Measurements from ENCODE around the gene PITPNC1.

The PITPNC1 gene

DNA sequence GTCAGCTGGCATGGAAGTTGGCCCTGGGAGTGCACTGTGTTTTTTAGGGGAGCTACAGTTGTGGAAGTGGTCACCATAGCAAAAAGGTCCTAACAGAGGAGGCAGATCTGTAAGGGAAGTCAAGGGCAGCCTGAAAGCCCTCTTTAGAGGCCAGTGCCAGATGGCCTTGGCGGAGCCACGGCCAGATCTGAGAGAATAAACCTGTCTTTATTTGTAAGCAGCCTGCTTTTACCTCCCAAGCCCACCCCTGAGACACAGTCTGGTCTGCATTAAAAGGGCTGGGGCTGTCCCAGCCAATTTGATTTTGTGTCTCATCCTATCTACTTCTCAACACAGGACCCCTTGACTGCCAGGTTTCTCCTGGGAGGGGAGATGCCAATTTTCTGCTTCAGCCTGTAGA is 289.6 kb downstream of the PITPNC1 start:
- DNase-seq: no peak
- no peak overlapping the region for H4K8ac ChIP-seq (ENCODE audit: low read depth, low read length)
- no peak overlapping the region for H4K91ac ChIP-seq (ENCODE audit: low read depth, low read length)
- H3K27ac ChIP-seq (ENCODE audit: low read depth, low read length): no peak overlapping the region
- H3K4me1 ChIP-seq (ENCODE audit: control insufficient read depth in 1 of 2, insufficient read depth in 2 of 2, low read length in 2 of 2): no peaks in the 10 kb centered on the region
- H2AFZ ChIP-seq (ENCODE audit: insufficient read depth, low read length, poor library complexity): no peak overlapping the region
- H3K36me3 ChIP-seq (ENCODE audit: control insufficient read depth in 1 of 2, insufficient read depth in 2 of 2, low read length in 2 of 2): no peaks in the 10 kb centered on the region
- no peak overlapping the region for H2BK120ac ChIP-seq (ENCODE audit: insufficient read depth, low read length, poor library complexity)
- H2BK12ac ChIP-seq (ENCODE audit: low read length): no peak overlapping the region
- H3K14ac ChIP-seq (ENCODE audit: low read length): no peak overlapping the region
- no peak overlapping the region for H3K23ac ChIP-seq (ENCODE audit: low read length)
- no peak overlapping the region for H3K18ac ChIP-seq (ENCODE audit: low read length)
- no peak overlapping the region for H2AK5ac ChIP-seq (ENCODE audit: low read length)
- peaks cover 2% of the 10 kb centered on the region for H3K79me2 ChIP-seq (ENCODE audit: control insufficient read depth, insufficient read depth, low read length, poor library complexity)
- H3K4me3 ChIP-seq (ENCODE audit: low read depth, low read length): no peak overlapping the region
- H3K79me1 ChIP-seq (ENCODE audit: low read length): no peaks in the 10 kb centered on the region
- H2BK5ac ChIP-seq (ENCODE audit: low read depth, low read length, poor library complexity): no peak overlapping the region
- no peak overlapping the region for H3K9ac ChIP-seq (ENCODE audit: low read length)
- no peaks in the 10 kb centered on the region for H3K27me3 ChIP-seq (ENCODE audit: insufficient read depth, low read length)
- WGBS (ENCODE audit: extremely low coverage, insufficient coverage, insufficient read length): no CpG with 5 or more reads among the region's 2 CpGs
- H3K4me2 ChIP-seq (ENCODE audit: low read length): no peak overlapping the region
- H3K9me3 ChIP-seq (ENCODE audit: insufficient read depth, low read depth, low read length): no peaks in the 10 kb centered on the region
- H4K12ac ChIP-seq (ENCODE audit: low read depth, low read length): no peak overlapping the region
- H3K4ac ChIP-seq (ENCODE audit: low read depth, low read length): no peak overlapping the region

DNA sequence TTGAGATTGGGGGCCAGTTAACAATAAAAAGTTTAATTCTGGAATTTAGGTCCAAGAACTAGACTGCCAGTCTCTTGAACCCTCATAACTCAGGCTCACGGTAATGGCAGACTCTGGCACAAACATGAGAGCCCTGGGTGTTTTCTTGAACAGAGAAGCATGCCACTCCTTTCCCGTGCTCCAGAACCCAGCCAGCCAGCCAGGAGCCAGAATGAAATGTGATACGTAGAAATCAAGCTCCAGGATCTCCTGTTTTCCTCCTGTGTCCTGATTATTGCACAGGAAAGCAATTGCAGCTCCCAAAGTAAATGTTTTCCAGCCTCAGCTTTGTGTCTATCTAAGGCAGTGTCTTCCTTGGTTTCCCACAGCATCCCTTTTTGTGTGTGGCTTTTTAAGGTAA is 294.4 kb downstream of the PITPNC1 start:
- no peak overlapping the region for H4K91ac ChIP-seq (ENCODE audit: low read depth, low read length)
- no peak overlapping the region for H2BK120ac ChIP-seq (ENCODE audit: insufficient read depth, low read length, poor library complexity)
- H4K12ac ChIP-seq (ENCODE audit: low read depth, low read length): no peak overlapping the region
- H3K14ac ChIP-seq (ENCODE audit: low read length): no peak overlapping the region
- H4K8ac ChIP-seq (ENCODE audit: low read depth, low read length): no peak overlapping the region
- no peak for DNase-seq
- no peak overlapping the region for H2BK12ac ChIP-seq (ENCODE audit: low read length)
- H3K4ac ChIP-seq (ENCODE audit: low read depth, low read length): no peak overlapping the region
- no peak overlapping the region for H3K4me2 ChIP-seq (ENCODE audit: low read length)
- WGBS (ENCODE audit: extremely low coverage, insufficient coverage, insufficient read length): no CpG with 5 or more reads among the region's 3 CpGs
- H3K36me3 ChIP-seq (ENCODE audit: control insufficient read depth in 1 of 2, insufficient read depth in 2 of 2, low read length in 2 of 2): no peaks in the 10 kb centered on the region
- H3K9ac ChIP-seq (ENCODE audit: low read length): no peak overlapping the region
- H3K27me3 ChIP-seq (ENCODE audit: insufficient read depth, low read length): no peaks in the 10 kb centered on the region
- H2AFZ ChIP-seq (ENCODE audit: insufficient read depth, low read length, poor library complexity): no peak overlapping the region
- peaks cover 2% of the 10 kb centered on the region for H3K79me2 ChIP-seq (ENCODE audit: control insufficient read depth, insufficient read depth, low read length, poor library complexity)
- no peaks in the 10 kb centered on the region for H3K9me3 ChIP-seq (ENCODE audit: insufficient read depth, low read depth, low read length)
- H3K27ac ChIP-seq (ENCODE audit: low read depth, low read length): no peak overlapping the region
- H3K18ac ChIP-seq (ENCODE audit: low read length): no peak overlapping the region
- no peaks in the 10 kb centered on the region for H3K4me1 ChIP-seq (ENCODE audit: control insufficient read depth in 1 of 2, insufficient read depth in 2 of 2, low read length in 2 of 2)
- no peaks in the 10 kb centered on the region for H3K79me1 ChIP-seq (ENCODE audit: low read length)
- no peak overlapping the region for H2BK5ac ChIP-seq (ENCODE audit: low read depth, low read length, poor library complexity)
- H2AK5ac ChIP-seq (ENCODE audit: low read length): no peak overlapping the region
- no peak overlapping the region for H3K4me3 ChIP-seq (ENCODE audit: low read depth, low read length)
- no peak overlapping the region for H3K23ac ChIP-seq (ENCODE audit: low read length)

DNA sequence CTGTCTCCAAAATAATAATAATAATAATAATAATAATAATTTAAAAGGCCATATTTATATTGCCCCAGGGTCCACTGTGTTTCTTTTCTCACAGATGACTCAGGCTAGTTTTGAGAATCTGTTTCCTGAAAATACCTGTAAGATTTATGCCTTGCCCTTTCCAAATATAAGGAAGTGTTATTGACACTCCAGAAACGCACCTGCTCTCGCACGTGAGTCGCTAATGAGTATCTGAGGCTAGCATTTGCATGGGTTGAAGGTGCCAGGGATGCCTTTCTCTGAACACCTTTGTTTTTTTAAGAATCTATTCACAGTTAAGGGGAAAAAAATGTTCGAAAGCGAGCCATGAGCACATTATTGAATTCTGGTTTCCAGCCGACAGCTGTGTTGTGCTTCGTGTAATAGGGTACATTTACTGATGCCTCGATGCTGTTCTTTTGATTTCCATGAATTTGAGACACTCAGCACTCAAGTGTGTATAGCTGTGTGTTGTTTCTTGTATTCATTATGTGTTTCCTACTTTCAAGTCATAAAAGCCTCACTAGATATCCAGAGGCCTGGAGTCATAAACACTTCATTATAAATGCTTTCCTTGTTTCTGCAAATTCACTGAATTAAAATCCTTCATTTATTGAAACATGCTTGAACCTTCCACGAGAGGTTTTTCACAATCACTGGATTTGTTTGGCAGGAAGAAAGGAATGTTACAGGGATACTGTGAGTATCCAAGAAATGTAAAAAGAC is 295.7 kb downstream of the PITPNC1 start:
- Histone ChIP-seq H3K4me2 (ENCODE audit: low read length) (no peak overlapping the region), H3K9ac (ENCODE audit: low read length) (no peak overlapping the region), H3K79me2 (ENCODE audit: control insufficient read depth, insufficient read depth, low read length, poor library complexity) (no peaks in the 10 kb centered on the region), H3K79me1 (ENCODE audit: low read length) (no peaks in the 10 kb centered on the region), H2AFZ (ENCODE audit: insufficient read depth, low read length, poor library complexity) (no peak overlapping the region), H3K18ac (ENCODE audit: low read length) (no peak overlapping the region), H4K91ac (ENCODE audit: low read depth, low read length) (no peak overlapping the region), H2BK120ac (ENCODE audit: insufficient read depth, low read length, poor library complexity) (no peak overlapping the region), H3K27ac (ENCODE audit: low read depth, low read length) (no peak overlapping the region), H3K14ac (ENCODE audit: low read length) (no peak overlapping the region), H3K9me3 (ENCODE audit: insufficient read depth, low read depth, low read length) (no peaks in the 10 kb centered on the region), H3K4ac (ENCODE audit: low read depth, low read length) (no peak overlapping the region), H3K4me1 (ENCODE audit: control insufficient read depth in 1 of 2, insufficient read depth in 2 of 2, low read length in 2 of 2) (no peaks in the 10 kb centered on the region), H2BK12ac (ENCODE audit: low read length) (no peak overlapping the region), H4K8ac (ENCODE audit: low read depth, low read length) (no peak overlapping the region), H3K27me3 (ENCODE audit: insufficient read depth, low read length) (no peaks in the 10 kb centered on the region), H2BK5ac (ENCODE audit: low read depth, low read length, poor library complexity) (no peak overlapping the region), H3K36me3 (ENCODE audit: control insufficient read depth in 1 of 2, insufficient read depth in 2 of 2, low read length in 2 of 2) (no peaks in the 10 kb centered on the region), H2AK5ac (ENCODE audit: low read length) (no peak overlapping the region), H3K4me3 (ENCODE audit: low read depth, low read length) (no peak overlapping the region), H3K23ac (ENCODE audit: low read length) (no peak overlapping the region), H4K12ac (ENCODE audit: low read depth, low read length) (no peak overlapping the region)
- DNase-seq: no peak
- WGBS (ENCODE audit: extremely low coverage, insufficient coverage, insufficient read length): no CpG with 5 or more reads among the region's 10 CpGs

DNA sequence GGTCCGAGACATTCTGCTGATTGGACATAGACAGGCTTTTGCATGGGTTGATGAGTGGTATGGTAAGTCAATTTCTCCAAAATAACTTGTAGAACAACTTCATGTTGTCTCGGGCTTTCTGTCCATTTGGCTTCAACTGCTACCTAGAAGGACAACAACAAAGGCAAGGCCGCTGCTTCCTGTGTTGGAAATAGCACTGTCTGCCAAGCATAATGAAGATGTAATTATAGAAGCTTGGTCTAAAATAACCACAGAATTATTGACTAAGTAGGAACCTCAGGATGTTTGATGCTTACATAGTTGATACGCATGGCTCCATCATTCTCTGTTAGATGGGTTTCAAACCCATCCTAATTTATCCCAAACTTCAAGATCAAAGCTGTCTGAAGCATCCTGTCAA is 298.4 kb downstream of the PITPNC1 start:
- no peak overlapping the region for H4K91ac ChIP-seq (ENCODE audit: low read depth, low read length)
- no peak overlapping the region for H2BK12ac ChIP-seq (ENCODE audit: low read length)
- no peak overlapping the region for H3K23ac ChIP-seq (ENCODE audit: low read length)
- H3K4ac ChIP-seq (ENCODE audit: low read depth, low read length): no peak overlapping the region
- WGBS (ENCODE audit: extremely low coverage, insufficient coverage, insufficient read length): no CpG with 5 or more reads among the region's 4 CpGs
- H3K9me3 ChIP-seq (ENCODE audit: insufficient read depth, low read depth, low read length): no peaks in the 10 kb centered on the region
- no peak overlapping the region for H3K9ac ChIP-seq (ENCODE audit: low read length)
- no peak overlapping the region for H3K4me2 ChIP-seq (ENCODE audit: low read length)
- no peak for DNase-seq
- H2AK5ac ChIP-seq (ENCODE audit: low read length): no peak overlapping the region
- H3K79me2 ChIP-seq (ENCODE audit: control insufficient read depth, insufficient read depth, low read length, poor library complexity): no peaks in the 10 kb centered on the region
- H3K36me3 ChIP-seq (ENCODE audit: control insufficient read depth in 1 of 2, insufficient read depth in 2 of 2, low read length in 2 of 2): no peaks in the 10 kb centered on the region
- H3K27me3 ChIP-seq (ENCODE audit: insufficient read depth, low read length): no peaks in the 10 kb centered on the region
- H3K18ac ChIP-seq (ENCODE audit: low read length): no peak overlapping the region
- no peak overlapping the region for H2AFZ ChIP-seq (ENCODE audit: insufficient read depth, low read length, poor library complexity)
- no peak overlapping the region for H4K8ac ChIP-seq (ENCODE audit: low read depth, low read length)
- no peak overlapping the region for H3K14ac ChIP-seq (ENCODE audit: low read length)
- no peaks in the 10 kb centered on the region for H3K4me1 ChIP-seq (ENCODE audit: control insufficient read depth in 1 of 2, insufficient read depth in 2 of 2, low read length in 2 of 2)
- H3K4me3 ChIP-seq (ENCODE audit: low read depth, low read length): no peak overlapping the region
- no peak overlapping the region for H4K12ac ChIP-seq (ENCODE audit: low read depth, low read length)
- H3K79me1 ChIP-seq (ENCODE audit: low read length): no peaks in the 10 kb centered on the region
- H2BK120ac ChIP-seq (ENCODE audit: insufficient read depth, low read length, poor library complexity): no peak overlapping the region
- no peak overlapping the region for H2BK5ac ChIP-seq (ENCODE audit: low read depth, low read length, poor library complexity)
- no peak overlapping the region for H3K27ac ChIP-seq (ENCODE audit: low read depth, low read length)
